GM13976 (cell line): Measurements from ENCODE around the gene ZC3H18.

Experiments used
- DNase-seq: peaks from one replicate; pipeline ENCODE4 v3.0.0; 2012; ENCODE audit warnings: low spot score
- in situ Hi-C: fragments of 300-500 bp; cut with MboI; formaldehyde crosslinking; loops from one replicate; pipeline ENCODE4 v1.12.0; 2022; ENCODE audit warnings: low sequenced_read_pairs, mixed read lengths, inconsistent platforms; ENCODE audit not compliant: unreplicated experiment
- TF ChIP-seq, protein P1 (sequence below): IDR thresholded peaks from 2 replicates; pipeline ENCODE4 v1.5.1; 2012; ENCODE audit warnings: borderline replicate concordance, mild to moderate bottlenecking; ENCODE audit not compliant: insufficient read depth; ENCODE audit errors: extremely low read depth, missing control alignments, control extremely low read depth

The ZC3H18 gene

DNA sequence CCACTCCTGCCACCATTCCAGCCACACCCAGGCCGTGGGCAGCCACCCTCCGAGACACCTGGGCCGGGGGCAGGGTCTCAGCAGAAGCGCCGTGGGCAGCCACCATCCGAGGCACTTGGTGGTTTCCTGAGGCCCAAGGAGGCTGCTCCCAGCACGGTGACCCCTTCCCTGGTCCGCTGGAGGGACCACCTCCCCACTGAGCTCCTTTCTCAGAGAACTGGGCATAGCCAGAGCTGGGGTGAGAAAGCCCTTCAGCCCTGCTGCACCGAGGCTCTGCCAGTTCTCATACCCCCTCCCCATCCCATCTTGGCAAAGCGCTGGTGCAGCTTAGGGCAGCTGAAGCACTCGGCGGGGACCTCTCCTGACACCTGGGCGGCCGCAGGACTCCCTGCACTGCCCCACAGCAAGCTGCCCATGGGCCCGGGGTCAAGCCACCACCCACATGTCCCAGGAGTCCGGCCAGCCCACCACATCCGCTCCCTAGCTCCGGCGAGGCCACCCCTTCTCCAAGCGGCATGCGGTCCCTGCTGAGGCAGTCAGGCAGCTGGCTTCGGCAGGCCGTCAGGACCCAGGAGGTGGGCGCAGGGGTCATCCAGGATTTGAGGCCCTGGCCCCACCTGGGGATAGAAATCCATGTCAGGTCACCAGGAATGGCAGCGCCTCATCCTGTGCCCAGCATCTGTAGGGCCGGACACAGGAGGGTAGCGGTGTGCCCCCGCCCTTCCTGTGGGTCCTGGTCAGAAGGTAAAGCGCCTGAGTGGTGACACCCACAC is 82.0 kb downstream of the ZC3H18 start:
- DNase-seq = no peak
- in situ Hi-C loops = no loop called here
- TF ChIP-seq, protein P1, sequence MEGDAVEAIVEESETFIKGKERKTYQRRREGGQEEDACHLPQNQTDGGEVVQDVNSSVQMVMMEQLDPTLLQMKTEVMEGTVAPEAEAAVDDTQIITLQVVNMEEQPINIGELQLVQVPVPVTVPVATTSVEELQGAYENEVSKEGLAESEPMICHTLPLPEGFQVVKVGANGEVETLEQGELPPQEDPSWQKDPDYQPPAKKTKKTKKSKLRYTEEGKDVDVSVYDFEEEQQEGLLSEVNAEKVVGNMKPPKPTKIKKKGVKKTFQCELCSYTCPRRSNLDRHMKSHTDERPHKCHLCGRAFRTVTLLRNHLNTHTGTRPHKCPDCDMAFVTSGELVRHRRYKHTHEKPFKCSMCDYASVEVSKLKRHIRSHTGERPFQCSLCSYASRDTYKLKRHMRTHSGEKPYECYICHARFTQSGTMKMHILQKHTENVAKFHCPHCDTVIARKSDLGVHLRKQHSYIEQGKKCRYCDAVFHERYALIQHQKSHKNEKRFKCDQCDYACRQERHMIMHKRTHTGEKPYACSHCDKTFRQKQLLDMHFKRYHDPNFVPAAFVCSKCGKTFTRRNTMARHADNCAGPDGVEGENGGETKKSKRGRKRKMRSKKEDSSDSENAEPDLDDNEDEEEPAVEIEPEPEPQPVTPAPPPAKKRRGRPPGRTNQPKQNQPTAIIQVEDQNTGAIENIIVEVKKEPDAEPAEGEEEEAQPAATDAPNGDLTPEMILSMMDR = no peak

DNA sequence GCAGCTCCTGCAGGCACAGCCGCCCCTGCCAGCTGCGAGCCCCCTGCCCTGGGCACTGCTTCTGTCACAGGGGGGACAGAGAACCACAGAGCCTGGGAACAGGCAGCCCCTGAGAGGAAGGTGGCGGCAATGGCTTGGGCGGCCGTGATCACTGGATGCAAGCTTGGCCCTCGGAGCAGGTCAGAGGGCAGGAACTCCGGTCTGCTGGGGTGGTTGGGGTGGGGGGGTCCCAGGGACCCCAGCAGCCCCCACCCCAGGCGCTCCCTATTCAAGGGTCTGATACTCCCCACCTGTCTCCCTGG is 82.5 kb downstream of the ZC3H18 start:
- TF ChIP-seq, protein P1 = no peak
- in situ Hi-C loops = no loop called here
- DNase-seq = no peak

DNA sequence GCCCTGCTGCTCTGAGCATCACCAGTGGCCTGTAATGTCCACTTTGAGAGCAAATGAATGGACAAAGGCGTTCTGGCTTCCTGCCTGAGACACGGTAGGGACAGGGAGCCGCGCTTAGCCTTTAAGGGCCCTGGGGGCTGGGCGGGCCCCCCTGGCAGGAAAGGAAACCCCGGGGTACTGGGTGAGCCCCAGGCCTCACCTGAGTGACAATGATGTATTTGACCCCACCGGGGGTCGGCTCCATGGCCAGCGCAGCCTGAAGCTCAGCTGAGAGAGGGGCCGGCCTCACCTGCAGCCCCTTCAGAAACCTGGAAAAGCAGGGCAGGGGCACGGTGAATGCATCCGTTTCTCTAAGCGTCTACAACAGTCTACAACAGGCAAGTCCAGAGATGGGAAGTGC is 82.9 kb downstream of the ZC3H18 start:
- TF ChIP-seq, protein P1 = no peak
- no peak for DNase-seq
- in situ Hi-C loops = no loop called here

DNA sequence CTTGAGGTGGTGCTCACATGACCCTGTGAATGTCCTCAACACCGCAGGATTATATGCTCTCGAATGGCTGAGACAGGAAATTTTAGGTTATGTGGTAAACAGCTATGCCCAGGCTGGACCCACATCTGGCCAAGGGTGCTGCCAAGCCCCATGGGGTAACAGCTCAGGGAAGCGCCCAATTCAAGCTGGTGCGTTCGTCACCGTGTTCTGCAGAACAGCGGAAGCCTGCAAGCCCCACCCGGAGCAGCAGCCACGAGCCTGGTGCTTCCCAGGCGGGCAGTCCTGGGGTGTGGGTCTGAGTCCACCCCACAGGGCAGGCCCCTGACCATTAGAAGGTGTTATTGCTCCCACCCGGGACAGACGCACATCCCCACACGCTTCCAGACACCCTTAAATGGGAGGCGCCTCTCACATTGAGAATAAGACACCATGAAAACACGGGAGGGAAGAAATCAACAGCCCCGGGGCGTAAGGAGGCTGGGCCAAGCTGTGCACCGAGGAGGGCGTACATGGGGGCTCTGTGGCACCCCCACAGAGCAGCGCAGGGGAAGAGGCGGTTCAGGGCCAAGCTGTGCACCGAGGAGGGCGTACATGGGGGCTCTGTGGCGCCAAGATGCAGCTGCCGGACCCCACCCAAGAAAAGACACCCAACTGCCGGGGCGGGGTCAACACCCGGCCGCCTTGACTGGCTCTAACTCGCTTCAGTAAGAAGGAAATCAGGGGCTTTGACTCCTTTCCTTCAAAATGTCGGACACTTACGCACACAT is 83.6 kb downstream of the ZC3H18 start:
- TF ChIP-seq, protein P1 = no peak
- no peak for DNase-seq
- in situ Hi-C loops = no loop called here

DNA sequence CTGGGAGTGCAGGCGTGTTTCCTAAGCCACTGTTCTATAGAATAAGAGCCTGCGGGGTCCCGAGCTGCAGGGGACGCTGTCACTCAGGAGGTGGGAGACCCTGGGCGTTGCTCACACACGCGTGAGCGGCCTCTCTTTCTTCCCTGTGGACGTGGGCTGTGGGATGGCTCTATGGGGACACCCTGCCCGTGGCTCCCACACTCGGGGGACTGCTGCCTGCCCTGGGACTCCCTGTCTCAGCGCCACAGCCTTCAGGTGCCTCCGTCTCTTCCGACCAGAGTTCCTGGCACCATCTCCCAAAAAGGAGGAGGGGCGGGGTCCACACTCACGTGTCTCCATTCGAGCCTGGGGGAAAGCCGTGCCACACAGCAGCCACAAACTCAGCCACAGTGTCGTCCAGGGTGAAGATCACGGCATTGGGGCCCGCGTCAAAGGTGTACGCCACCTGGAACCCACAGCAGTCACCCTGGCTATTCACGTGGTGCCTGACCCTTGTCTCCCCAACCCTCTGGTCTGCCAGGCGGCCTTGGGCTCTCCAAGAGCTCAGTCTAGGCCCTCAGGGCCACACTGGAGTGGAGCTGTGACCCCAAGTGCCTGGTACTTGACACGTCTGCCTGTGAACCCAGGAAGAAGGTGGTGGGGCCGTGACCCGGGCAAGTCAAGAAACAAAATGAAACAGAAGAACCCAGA is 84.3 kb downstream of the ZC3H18 start:
- TF ChIP-seq, protein P1 = no peak
- in situ Hi-C loops = no loop called here
- DNase-seq = no peak

DNA sequence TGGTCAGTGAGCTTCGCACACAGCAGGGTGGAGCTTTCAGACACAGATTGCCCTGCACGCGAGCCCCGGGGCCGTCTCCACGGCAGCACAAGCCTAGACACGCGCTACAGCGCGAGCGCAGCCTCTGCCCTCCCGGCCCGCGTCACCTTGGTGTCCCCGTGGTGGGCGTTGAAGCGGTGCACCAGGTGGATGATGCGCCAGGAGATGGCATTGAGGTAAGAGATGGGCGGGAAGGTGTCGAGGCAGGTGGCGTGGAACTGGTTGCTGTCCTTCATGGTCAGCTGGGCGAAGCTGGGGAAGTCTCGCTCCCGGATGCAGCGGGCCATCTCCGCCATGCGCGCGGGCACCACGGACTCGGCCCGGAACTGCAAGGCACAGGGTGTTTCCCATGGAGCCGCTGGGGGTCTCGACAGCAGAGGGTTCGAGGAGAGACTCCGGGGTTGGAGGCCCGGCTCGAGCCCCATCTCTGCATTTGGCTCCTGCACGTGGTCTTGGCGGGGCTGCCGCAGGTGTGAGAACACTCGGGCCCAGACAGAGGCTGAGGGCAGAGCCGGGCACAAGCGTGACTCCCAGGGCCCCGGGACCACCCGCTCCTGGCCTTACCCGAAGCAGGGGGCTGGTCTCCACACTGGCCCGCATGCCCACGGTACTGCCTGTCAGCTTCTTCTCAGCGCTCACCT is 85.0 kb downstream of the ZC3H18 start:
- in situ Hi-C loops = no loop called here
- TF ChIP-seq, protein P1 = no peak
- DNase-seq = no peak
